ENCODE results near the gene C5orf58. TPM values are rescaled to one million over a fixed set of nuclear protein-coding genes. Genes with fewer than 3 reads are reported as not detected.

Gene C5orf58
- total RNA-seq, 1 donor from 2014 or later, result not detected

DNA sequence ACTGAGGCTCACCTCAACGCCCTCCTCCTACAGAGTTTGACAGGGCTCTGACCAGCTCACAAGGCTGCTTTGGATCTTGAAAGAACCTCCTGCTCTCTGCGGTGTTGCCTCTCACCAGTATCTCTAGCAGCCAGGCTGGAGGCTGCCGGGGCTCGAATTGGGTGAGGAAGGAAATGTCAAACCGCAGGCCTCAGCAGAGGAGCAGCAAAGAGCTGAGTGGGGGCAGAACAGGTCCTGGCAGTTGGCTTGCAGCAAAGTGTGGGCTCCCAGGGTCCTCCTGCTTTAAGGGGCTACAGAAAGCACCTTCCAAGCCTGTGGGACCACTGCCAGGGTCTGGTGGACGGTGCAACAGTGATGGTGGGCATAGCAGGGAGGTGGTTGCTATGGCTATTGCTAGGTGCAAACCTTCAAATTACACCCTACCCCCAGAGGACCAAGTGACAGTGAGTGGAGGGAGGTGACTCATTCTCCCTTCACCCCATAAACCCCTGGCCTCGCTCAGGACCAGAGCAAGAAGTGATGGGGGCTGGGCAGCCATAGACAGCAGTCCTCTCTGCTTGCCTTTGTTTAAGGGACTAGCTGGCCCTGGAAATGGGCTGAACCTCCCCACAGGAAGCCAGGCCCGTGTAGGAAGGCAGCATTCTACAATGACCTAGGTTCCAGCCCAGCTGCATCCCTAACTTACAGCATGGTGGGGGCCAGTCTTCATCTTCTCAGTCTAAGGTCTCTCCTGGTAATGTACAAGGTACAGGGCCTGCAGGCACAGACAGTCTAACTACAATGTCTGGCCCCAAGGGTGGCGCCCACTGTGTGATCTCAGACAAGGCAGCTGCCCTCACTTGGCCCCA, 46.0 kb downstream of the C5orf58 start:
- Mint-ChIP-seq H3K36me3 (ENCODE audit: low read depth, unreplicated experiment) (no peaks in the 10 kb centered on the region), H3K27ac (ENCODE audit: unreplicated experiment) (peak overlapping the region; percentile 34), H3K4me1 (ENCODE audit: low read depth, unreplicated experiment) (peaks cover 9% of the 10 kb centered on the region), H3K4me3 (ENCODE audit: unreplicated experiment) (no peak overlapping the region), H3K9me3 (ENCODE audit: unreplicated experiment) (peaks cover 11% of the 10 kb centered on the region), H3K27me3 (ENCODE audit: low read depth, unreplicated experiment) (peaks cover 32% of the 10 kb centered on the region)
- Histone ChIP-seq H2AFZ (ENCODE audit: low read depth, low read length) (no peak overlapping the region), H4K20me1 (ENCODE audit: insufficient read depth, low read length) (no peaks in the 10 kb centered on the region), H3K36me3 (ENCODE audit: insufficient read depth, low read length) (no peaks in the 10 kb centered on the region), H3K4me3 (ENCODE audit: insufficient read depth, low read depth, low read length) (no peak overlapping the region), H3K9me3 (ENCODE audit: insufficient read depth, low read depth, low read length) (no peaks in the 10 kb centered on the region), H3K4me2 (ENCODE audit: low read length) (no peak overlapping the region), H3K27ac (ENCODE audit: low read depth, low read length) (no peak overlapping the region), H3K27me3 (ENCODE audit: insufficient read depth, low read length) (no peaks in the 10 kb centered on the region), H3K79me2 (ENCODE audit: insufficient read depth, low read length) (no peaks in the 10 kb centered on the region), H3K9ac (ENCODE audit: low read length) (no peak overlapping the region), H3K4me1 (ENCODE audit: insufficient read depth, low read length) (no peaks in the 10 kb centered on the region)
- TF ChIP-seq, protein P1, sequence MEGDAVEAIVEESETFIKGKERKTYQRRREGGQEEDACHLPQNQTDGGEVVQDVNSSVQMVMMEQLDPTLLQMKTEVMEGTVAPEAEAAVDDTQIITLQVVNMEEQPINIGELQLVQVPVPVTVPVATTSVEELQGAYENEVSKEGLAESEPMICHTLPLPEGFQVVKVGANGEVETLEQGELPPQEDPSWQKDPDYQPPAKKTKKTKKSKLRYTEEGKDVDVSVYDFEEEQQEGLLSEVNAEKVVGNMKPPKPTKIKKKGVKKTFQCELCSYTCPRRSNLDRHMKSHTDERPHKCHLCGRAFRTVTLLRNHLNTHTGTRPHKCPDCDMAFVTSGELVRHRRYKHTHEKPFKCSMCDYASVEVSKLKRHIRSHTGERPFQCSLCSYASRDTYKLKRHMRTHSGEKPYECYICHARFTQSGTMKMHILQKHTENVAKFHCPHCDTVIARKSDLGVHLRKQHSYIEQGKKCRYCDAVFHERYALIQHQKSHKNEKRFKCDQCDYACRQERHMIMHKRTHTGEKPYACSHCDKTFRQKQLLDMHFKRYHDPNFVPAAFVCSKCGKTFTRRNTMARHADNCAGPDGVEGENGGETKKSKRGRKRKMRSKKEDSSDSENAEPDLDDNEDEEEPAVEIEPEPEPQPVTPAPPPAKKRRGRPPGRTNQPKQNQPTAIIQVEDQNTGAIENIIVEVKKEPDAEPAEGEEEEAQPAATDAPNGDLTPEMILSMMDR (IDR thresholded peaks at IDR 0.05; ENCODE audit: insufficient read depth, low read depth, low read length), result no peak
- no peak for TF ChIP-seq EZH2 (IDR thresholded peaks at IDR 0.05; ENCODE audit: insufficient read depth, low read length)
- DNase-seq (ENCODE audit: low read depth) (no peak), FAIRE-seq (no peak)

DNA sequence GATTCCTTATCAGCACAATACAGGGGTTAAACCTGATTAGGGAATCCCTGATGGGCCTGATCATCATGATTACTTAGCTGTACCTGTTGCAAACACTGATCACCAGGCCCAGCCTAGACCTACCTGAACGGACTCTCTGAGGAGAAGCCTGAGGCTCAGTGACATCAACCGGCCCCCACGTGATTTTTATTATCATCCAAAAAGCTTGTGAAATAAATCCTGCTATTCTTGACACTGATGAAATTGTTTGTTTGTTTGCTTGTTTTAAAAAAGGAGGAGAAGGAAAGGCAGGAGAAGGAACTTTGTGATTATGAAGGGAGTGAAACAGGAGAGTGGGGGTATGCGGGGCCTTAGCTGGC, 46.7 kb downstream of the C5orf58 start:
- peaks cover 15% of the 10 kb centered on the region for H3K9me3 Mint-ChIP-seq (ENCODE audit: unreplicated experiment)
- no peaks in the 10 kb centered on the region for H3K79me2 ChIP-seq (ENCODE audit: insufficient read depth, low read length)

More for the DNA sequence above, 46.7 kb downstream of the C5orf58 start:
- no peak for FAIRE-seq
- H3K4me3 ChIP-seq (ENCODE audit: insufficient read depth, low read depth, low read length), result no peak overlapping the region
- H2AFZ ChIP-seq (ENCODE audit: low read depth, low read length), result no peak overlapping the region
- H3K36me3 ChIP-seq (ENCODE audit: insufficient read depth, low read length), result no peaks in the 10 kb centered on the region
- no peak for DNase-seq (ENCODE audit: low read depth)
- H4K20me1 ChIP-seq (ENCODE audit: insufficient read depth, low read length), result no peaks in the 10 kb centered on the region
- Mint-ChIP-seq H3K4me3 (ENCODE audit: unreplicated experiment) (no peak overlapping the region), H3K36me3 (ENCODE audit: low read depth, unreplicated experiment) (no peaks in the 10 kb centered on the region), H3K27me3 (ENCODE audit: low read depth, unreplicated experiment) (peaks cover 30% of the 10 kb centered on the region), H3K4me1 (ENCODE audit: low read depth, unreplicated experiment) (peaks cover 9% of the 10 kb centered on the region), H3K27ac (ENCODE audit: unreplicated experiment) (no peak overlapping the region)
- H3K4me1 ChIP-seq (ENCODE audit: insufficient read depth, low read length), result no peaks in the 10 kb centered on the region
- no peaks in the 10 kb centered on the region for H3K9me3 ChIP-seq (ENCODE audit: insufficient read depth, low read depth, low read length)
- H3K4me2 ChIP-seq (ENCODE audit: low read length), result no peak overlapping the region
- TF ChIP-seq, protein P1 (IDR thresholded peaks at IDR 0.05; ENCODE audit: insufficient read depth, low read depth, low read length), result no peak
- no peak for TF ChIP-seq EZH2 (IDR thresholded peaks at IDR 0.05; ENCODE audit: insufficient read depth, low read length)
- no peak overlapping the region for H3K9ac ChIP-seq (ENCODE audit: low read length)
- no peak overlapping the region for H3K27ac ChIP-seq (ENCODE audit: low read depth, low read length)
- H3K27me3 ChIP-seq (ENCODE audit: insufficient read depth, low read length), result no peaks in the 10 kb centered on the region
